ENCODE results near the gene CEACAM7.

DNA sequence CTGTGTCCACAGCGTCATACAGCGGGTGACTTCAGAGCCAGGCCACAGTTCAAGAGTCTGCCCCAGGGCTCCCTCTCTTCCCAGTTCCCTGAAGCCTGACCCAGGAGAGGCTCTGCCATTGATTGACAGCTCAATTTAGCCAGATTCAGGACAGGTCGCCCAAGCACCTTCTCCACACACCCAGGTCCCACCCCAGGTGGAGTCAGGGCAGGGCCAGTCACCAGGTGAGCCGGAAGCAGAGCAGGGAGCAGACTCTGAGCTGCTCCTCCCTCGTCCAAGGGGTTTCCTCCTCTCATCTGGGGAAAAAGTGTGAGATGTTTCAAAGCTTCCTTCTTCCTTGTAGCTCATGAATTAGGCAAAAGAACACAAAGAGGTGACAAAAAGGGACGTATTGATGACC is 5.6 kb downstream of the CEACAM7 start:
- TF ChIP-seq, protein P1, sequence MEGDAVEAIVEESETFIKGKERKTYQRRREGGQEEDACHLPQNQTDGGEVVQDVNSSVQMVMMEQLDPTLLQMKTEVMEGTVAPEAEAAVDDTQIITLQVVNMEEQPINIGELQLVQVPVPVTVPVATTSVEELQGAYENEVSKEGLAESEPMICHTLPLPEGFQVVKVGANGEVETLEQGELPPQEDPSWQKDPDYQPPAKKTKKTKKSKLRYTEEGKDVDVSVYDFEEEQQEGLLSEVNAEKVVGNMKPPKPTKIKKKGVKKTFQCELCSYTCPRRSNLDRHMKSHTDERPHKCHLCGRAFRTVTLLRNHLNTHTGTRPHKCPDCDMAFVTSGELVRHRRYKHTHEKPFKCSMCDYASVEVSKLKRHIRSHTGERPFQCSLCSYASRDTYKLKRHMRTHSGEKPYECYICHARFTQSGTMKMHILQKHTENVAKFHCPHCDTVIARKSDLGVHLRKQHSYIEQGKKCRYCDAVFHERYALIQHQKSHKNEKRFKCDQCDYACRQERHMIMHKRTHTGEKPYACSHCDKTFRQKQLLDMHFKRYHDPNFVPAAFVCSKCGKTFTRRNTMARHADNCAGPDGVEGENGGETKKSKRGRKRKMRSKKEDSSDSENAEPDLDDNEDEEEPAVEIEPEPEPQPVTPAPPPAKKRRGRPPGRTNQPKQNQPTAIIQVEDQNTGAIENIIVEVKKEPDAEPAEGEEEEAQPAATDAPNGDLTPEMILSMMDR (IDR thresholded peaks at IDR 0.05) = no peak
- TF ChIP-seq ZFX (IDR thresholded peaks at IDR 0.05; ENCODE audit: borderline replicate concordance) = no peak
